GM18858 (cell line): ENCODE data around the gene SLCO2B1.

Experiments
- ATAC-seq: cut with Tn5 transposase; IDR thresholded peaks from one replicate; pipeline ENCODE4 v1.9.1; 2021; ENCODE audit not compliant: unreplicated experiment

SLCO2B1 gene

DNA sequence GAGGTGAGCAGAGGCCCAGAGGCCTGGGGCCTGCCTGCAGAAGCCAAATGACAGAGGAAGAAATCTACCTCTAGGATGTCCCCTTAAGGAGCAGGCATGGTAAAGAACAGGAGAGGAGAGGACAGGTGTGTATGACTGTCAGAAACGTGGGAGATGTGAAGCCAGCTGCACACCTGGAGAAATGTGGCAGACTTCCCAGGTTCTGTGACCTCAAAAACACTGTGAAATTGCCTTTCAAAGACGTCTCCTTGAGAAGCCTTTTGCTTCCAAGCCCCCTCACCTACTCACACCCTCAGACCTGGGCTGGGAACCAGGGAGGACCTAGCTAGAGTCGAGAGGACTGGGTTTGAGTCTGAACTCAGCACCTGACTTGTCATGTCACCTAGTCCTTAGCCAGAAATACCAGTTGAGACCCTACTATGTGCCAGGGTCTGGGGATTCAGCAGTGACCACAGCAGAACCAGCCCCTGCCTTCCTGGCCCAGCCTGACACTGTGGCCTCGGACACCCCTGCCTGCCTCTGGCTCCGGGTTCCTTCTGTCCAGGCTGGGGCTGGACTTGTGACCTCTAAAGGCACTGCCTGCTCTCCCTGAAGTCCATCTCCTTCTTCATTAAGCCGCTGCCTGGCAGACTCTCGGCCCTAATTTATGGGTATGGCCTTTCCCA is 95.2 kb downstream of the SLCO2B1 start:
- ATAC-seq, result no peak

DNA sequence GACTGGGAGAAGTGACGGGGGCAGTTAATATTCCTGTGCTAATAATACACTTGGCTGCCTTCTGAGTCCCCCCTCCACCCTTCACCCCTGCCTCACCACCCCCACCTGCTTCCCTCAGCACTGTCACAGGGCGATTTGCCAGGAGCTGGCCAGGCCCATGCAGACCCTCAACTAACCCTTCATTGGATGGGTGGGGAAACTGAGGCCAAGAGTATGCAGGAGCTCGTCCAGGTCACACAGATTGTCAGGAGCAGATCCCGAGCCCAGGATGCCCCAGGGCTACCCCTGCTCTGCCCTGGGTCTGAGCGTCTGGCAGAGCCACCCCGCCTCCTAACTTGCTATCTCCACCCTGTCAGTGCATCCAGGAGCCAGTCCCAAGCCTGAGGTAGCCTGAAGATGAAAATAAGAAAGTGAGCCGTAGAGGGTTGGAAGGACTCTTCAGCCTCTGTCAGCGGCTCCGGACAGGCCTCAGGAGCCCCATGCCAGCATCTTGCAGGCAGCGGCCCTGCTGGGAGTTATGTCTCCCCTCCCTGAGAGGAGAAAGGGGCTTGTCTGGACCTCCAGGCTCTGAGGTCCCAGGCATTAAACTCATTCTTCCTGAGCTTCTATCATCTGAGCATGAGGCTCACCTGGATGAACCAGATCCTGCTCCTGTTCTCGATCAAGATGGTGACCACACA is 95.9 kb downstream of the SLCO2B1 start:
- no peak for ATAC-seq

DNA sequence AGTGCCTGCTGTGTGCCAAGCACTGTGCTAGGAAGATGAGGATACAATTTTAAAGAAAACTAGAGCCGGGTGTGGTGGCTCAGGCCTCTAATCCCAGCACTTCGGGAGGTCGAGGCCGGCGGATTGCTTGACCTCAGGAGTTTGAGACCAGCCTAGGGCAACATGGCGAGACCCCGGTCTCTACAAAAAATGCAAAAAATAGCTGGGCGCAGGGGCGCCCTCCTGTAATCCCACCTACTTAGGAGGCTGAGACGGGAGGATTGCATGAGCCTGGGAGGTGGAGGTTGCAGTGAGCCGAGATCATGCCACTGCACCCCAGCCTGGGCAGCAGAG is 98.0 kb downstream of the SLCO2B1 start:
- ATAC-seq, result no peak

DNA sequence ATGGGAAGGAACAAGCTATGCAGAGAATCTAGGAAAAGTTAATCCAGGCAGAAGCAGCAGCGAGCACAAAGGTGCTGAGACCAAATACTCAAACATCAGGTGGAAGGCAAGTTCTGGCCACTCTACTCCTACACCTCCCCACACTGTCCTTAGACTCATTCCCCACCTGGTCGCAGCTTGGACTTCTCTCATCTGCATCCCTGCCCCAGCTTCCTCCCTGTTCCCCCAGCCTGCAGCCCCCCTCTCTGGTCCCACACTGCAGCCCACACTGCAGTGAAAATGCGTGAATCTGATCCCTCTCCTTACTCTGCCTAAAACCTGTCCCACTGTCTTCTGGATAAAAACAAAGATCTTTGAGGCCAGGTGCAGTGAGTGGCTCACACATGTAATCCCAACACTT is 98.8 kb downstream of the SLCO2B1 start:
- ATAC-seq, result no peak

DNA sequence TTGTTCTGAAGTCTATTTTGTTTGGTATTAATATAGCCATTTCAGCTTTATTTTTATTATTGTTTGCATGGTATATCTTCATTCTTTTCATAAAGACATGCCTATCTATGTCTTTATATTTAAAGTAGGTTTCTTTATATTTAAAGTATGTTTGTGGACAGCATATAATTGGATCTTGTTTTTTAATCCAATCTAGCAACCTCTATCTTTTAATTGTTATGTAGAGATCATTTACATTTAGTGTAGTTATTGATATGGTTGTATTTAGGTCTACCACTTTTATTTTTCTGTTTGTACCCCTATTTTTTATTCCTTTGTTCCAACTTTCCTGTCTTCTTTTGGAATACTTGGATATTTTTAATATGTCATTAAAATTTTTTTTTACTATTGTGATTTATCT is 103.4 kb downstream of the SLCO2B1 start:
- ATAC-seq, result no peak
